ENCODE results near the gene PUDP.

Gene PUDP

GRCh38 chrX:7083021-7083420, 64.9 kb downstream of the PUDP start:
- no peak for DNase-seq (ENCODE audit: insufficient read length)
- no peak for TF ChIP-seq TAF1 (IDR thresholded peaks at IDR 0.05; ENCODE audit: borderline replicate concordance, low read depth, low read length)
- no peak for TF ChIP-seq POLR2AphosphoS5 (IDR thresholded peaks at IDR 0.05; ENCODE audit: low read depth, low read length)
- no peak for TF ChIP-seq POLR2A (IDR thresholded peaks at IDR 0.05; ENCODE audit: low read depth, low read length)
- peak; percentile 85 for FAIRE-seq

- TF ChIP-seq POLR2AphosphoS5 (IDR thresholded peaks at IDR 0.05; ENCODE audit: low read depth, low read length) (no peak), TAF1 (IDR thresholded peaks at IDR 0.05; ENCODE audit: borderline replicate concordance, low read depth, low read length) (no peak), POLR2A (IDR thresholded peaks at IDR 0.05; ENCODE audit: low read depth, low read length) (no peak)
- FAIRE-seq, result no peak
- no peak for DNase-seq (ENCODE audit: insufficient read length)
These were observed 65.4 kb downstream of the PUDP start for GRCh38 chrX:7082556-7082955.

GRCh38 chrX:7077241-7078230, 70.4 kb downstream of the PUDP start:
- DNase-seq (ENCODE audit: insufficient read length), result no peak
- no peak for TF ChIP-seq POLR2AphosphoS5 (IDR thresholded peaks at IDR 0.05; ENCODE audit: low read depth, low read length)
- TF ChIP-seq TAF1 (IDR thresholded peaks at IDR 0.05; ENCODE audit: borderline replicate concordance, low read depth, low read length), result no peak
- no peak for TF ChIP-seq POLR2A (IDR thresholded peaks at IDR 0.05; ENCODE audit: low read depth, low read length)
- FAIRE-seq, result no peak

- TF ChIP-seq TAF1 (IDR thresholded peaks at IDR 0.05; ENCODE audit: borderline replicate concordance, low read depth, low read length), result no peak
- TF ChIP-seq POLR2A (IDR thresholded peaks at IDR 0.05; ENCODE audit: low read depth, low read length), result no peak
- no peak for TF ChIP-seq POLR2AphosphoS5 (IDR thresholded peaks at IDR 0.05; ENCODE audit: low read depth, low read length)
- no peak for DNase-seq (ENCODE audit: insufficient read length)
- FAIRE-seq, result no peak
These were observed 71.7 kb downstream of the PUDP start for GRCh38 chrX:7076245-7076661.

- FAIRE-seq, result no peak
- TF ChIP-seq POLR2A (IDR thresholded peaks at IDR 0.05; ENCODE audit: low read depth, low read length) (no peak), POLR2AphosphoS5 (IDR thresholded peaks at IDR 0.05; ENCODE audit: low read depth, low read length) (no peak), TAF1 (IDR thresholded peaks at IDR 0.05; ENCODE audit: borderline replicate concordance, low read depth, low read length) (no peak)
- DNase-seq (ENCODE audit: insufficient read length), result no peak
These were observed 73.1 kb downstream of the PUDP start for GRCh38 chrX:7074908-7075204.

- DNase-seq (ENCODE audit: insufficient read length), result no peak
- peak; percentile 5 for FAIRE-seq
- no peak for TF ChIP-seq POLR2AphosphoS5 (IDR thresholded peaks at IDR 0.05; ENCODE audit: low read depth, low read length)
- no peak for TF ChIP-seq TAF1 (IDR thresholded peaks at IDR 0.05; ENCODE audit: borderline replicate concordance, low read depth, low read length)
- no peak for TF ChIP-seq POLR2A (IDR thresholded peaks at IDR 0.05; ENCODE audit: low read depth, low read length)
These were observed 73.6 kb downstream of the PUDP start for GRCh38 chrX:7074148-7074907.

- FAIRE-seq, result no peak
- no peak for DNase-seq (ENCODE audit: insufficient read length)
- TF ChIP-seq TAF1 (IDR thresholded peaks at IDR 0.05; ENCODE audit: borderline replicate concordance, low read depth, low read length) (no peak), POLR2AphosphoS5 (IDR thresholded peaks at IDR 0.05; ENCODE audit: low read depth, low read length) (no peak)
These were observed 74.6 kb downstream of the PUDP start for GRCh38 chrX:7073336-7073735.

- TF ChIP-seq POLR2AphosphoS5 (IDR thresholded peaks at IDR 0.05; ENCODE audit: low read depth, low read length) (no peak), TAF1 (IDR thresholded peaks at IDR 0.05; ENCODE audit: borderline replicate concordance, low read depth, low read length) (no peak), POLR2A (IDR thresholded peaks at IDR 0.05; ENCODE audit: low read depth, low read length) (no peak)
- DNase-seq (ENCODE audit: insufficient read length), result no peak
- no peak for FAIRE-seq
These were observed 75.1 kb downstream of the PUDP start for GRCh38 chrX:7072856-7073255.

- TF ChIP-seq TAF1 (IDR thresholded peaks at IDR 0.05; ENCODE audit: borderline replicate concordance, low read depth, low read length), result no peak
- TF ChIP-seq POLR2AphosphoS5 (IDR thresholded peaks at IDR 0.05; ENCODE audit: low read depth, low read length), result no peak
- TF ChIP-seq POLR2A (IDR thresholded peaks at IDR 0.05; ENCODE audit: low read depth, low read length), result no peak
- FAIRE-seq, result no peak
- DNase-seq (ENCODE audit: insufficient read length), result no peak
These were observed 76.6 kb downstream of the PUDP start for GRCh38 chrX:7071390-7071789.

GRCh38 chrX:7069556-7069955, 78.4 kb downstream of the PUDP start:
- no peak for TF ChIP-seq POLR2A (IDR thresholded peaks at IDR 0.05; ENCODE audit: low read depth, low read length)
- TF ChIP-seq TAF1 (IDR thresholded peaks at IDR 0.05; ENCODE audit: borderline replicate concordance, low read depth, low read length), result no peak
- no peak for TF ChIP-seq POLR2AphosphoS5 (IDR thresholded peaks at IDR 0.05; ENCODE audit: low read depth, low read length)
- DNase-seq (ENCODE audit: insufficient read length) (no peak), FAIRE-seq (no peak)

GRCh38 chrX:7068939-7069367, 79.0 kb downstream of the PUDP start:
- TF ChIP-seq POLR2AphosphoS5 (IDR thresholded peaks at IDR 0.05; ENCODE audit: low read depth, low read length), result no peak
- no peak for TF ChIP-seq POLR2A (IDR thresholded peaks at IDR 0.05; ENCODE audit: low read depth, low read length)
- TF ChIP-seq TAF1 (IDR thresholded peaks at IDR 0.05; ENCODE audit: borderline replicate concordance, low read depth, low read length), result no peak
- no peak for DNase-seq (ENCODE audit: insufficient read length)
- no peak for FAIRE-seq

All from GM12892 (cell line).